IMR-90 (cell line): ENCODE data around the gene ARHGAP23. TPM values are rescaled to one million over a fixed set of nuclear protein-coding genes. Genes with fewer than 3 reads are reported as not detected.

Experiments used
- ATAC-seq: fragments of 200-7000 bp; cut with Tn5 transposase; 2 replicates; pipeline ENCODE4 v1.9.1; 2020; ENCODE audit warnings: low read depth, mild to moderate bottlenecking, moderate library complexity
- BruUV-seq: library from RNA; stranded (reverse); fragments of 400-500 nt; replicated peaks from 2 replicates; lab custom pipeline; 2021; lab: Mats Ljungman, UMichigan
- CTCF ChIA-PET: fragments of 300-600 bp; formaldehyde crosslinking; extraction: SDS; loops from one replicate; lab custom pipeline; 2021; ENCODE audit warnings: antibody characterized with exemption; lab: Yijun Ruan, JAX
- POLR2A ChIA-PET: fragments of 300-600 bp; sonication (Branson Sonifier 250); formaldehyde crosslinking; loops from one replicate; lab custom pipeline; 2022; ENCODE audit warnings: antibody characterized with exemption; ENCODE audit not compliant: unreplicated experiment; lab: Charles Lee
- DNase-seq: peaks from one replicate; pipeline ENCODE4 v3.0.0; 2013
- H2AFZ ChIP-seq: replicated peaks from 2 replicates; pipeline ENCODE3; 2013; ENCODE audit warnings: low read length, mild to moderate bottlenecking; ENCODE audit not compliant: poor library complexity
- H2AK5ac ChIP-seq: 2 replicates; pipeline ENCODE4 v1.6.1; 2013; ENCODE audit warnings: low read depth, low read length, inconsistent platforms
- H2AK9ac ChIP-seq: replicated peaks from 2 replicates; pipeline ENCODE3; 2013; ENCODE audit warnings: mild to moderate bottlenecking, low read depth, low read length, moderate library complexity; ENCODE audit not compliant: poor library complexity
- H2BK120ac ChIP-seq: 2 replicates; pipeline ENCODE4 v1.6.1; 2013; ENCODE audit warnings: low read depth, low read length, inconsistent platforms
- H2BK15ac ChIP-seq: 3 replicates; pipeline ENCODE4 v1.6.1; 2013; ENCODE audit warnings: low read depth, low read length, inconsistent platforms
- H2BK20ac ChIP-seq: 2 replicates; pipeline ENCODE4 v1.6.1; 2013; ENCODE audit warnings: low read depth, mild to moderate bottlenecking, inconsistent platforms, low read length, moderate library complexity
- H2BK5ac ChIP-seq: 2 replicates; pipeline ENCODE4 v1.6.1; 2013; ENCODE audit warnings: mild to moderate bottlenecking, low read depth, low read length, inconsistent platforms; ENCODE audit not compliant: poor library complexity, severe bottlenecking
- H3K14ac ChIP-seq: replicated peaks from 2 replicates; pipeline ENCODE4 v1.6.1; 2013; ENCODE audit warnings: low read depth, low read length, inconsistent platforms
- H3K18ac ChIP-seq: 2 replicates; pipeline ENCODE4 v1.6.1; 2013; ENCODE audit warnings: low read depth, low read length, control low read depth
- H3K23ac ChIP-seq: 2 replicates; pipeline ENCODE4 v1.6.1; 2013; ENCODE audit warnings: low read depth, low read length, inconsistent platforms
- H3K27ac ChIP-seq: 2 replicates; pipeline ENCODE4 v1.5.1; 2013; ENCODE audit warnings: mild to moderate bottlenecking, control low read depth, low read length; ENCODE audit not compliant: insufficient read depth
- H3K27me3 ChIP-seq: 2 replicates; pipeline ENCODE4 v1.6.1; 2013; ENCODE audit warnings: low read length; ENCODE audit not compliant: control insufficient read depth, insufficient read depth
- H3K36me3 ChIP-seq: 2 replicates; pipeline ENCODE4 v1.6.1; 2013; ENCODE audit warnings: low read length, mixed read lengths; ENCODE audit not compliant: control insufficient read depth, insufficient read depth
- H3K4ac ChIP-seq: 2 replicates; pipeline ENCODE4 v1.6.1; 2013; ENCODE audit warnings: low read depth, low read length, inconsistent platforms
- H3K4me1 ChIP-seq: 2 replicates; pipeline ENCODE4 v1.6.1; 2013; ENCODE audit warnings: low read length, mixed read lengths; ENCODE audit not compliant: control insufficient read depth, insufficient read depth
- H3K4me2 ChIP-seq: 2 replicates; pipeline ENCODE4 v1.6.1; 2013; ENCODE audit warnings: low read depth, mild to moderate bottlenecking, control low read depth, low read length, moderate library complexity
- H3K4me3 ChIP-seq: 2 replicates; pipeline ENCODE4 v1.5.1; 2013; ENCODE audit warnings: low read depth, mild to moderate bottlenecking, control low read depth, low read length, moderate library complexity; ENCODE audit not compliant: insufficient read depth
- H3K56ac ChIP-seq: 2 replicates; pipeline ENCODE4 v1.6.1; 2013; ENCODE audit warnings: low read length, inconsistent platforms; ENCODE audit not compliant: insufficient read depth; ENCODE audit errors: extremely low read depth
- H3K79me1 ChIP-seq, 2 experiments: 2 replicates each; pipeline ENCODE4 v1.6.1; 2013; ENCODE audit warnings: low read length in 2 of 2, inconsistent platforms in 1 of 2, low read depth in 1 of 2
- H3K9ac ChIP-seq: 2 replicates; pipeline ENCODE4 v1.6.1; 2013; ENCODE audit warnings: low read depth, low read length, control low read depth
- H3K9me1 ChIP-seq: 2 replicates; pipeline ENCODE4 v1.6.1; 2013; ENCODE audit warnings: low read length, inconsistent platforms; ENCODE audit not compliant: insufficient read depth
- H3K9me3 ChIP-seq: 2 replicates; pipeline ENCODE4 v1.6.1; 2013; ENCODE audit warnings: low read length; ENCODE audit not compliant: control insufficient read depth, insufficient read depth
- H4K20me1 ChIP-seq: 2 replicates; pipeline ENCODE4 v1.6.1; 2013; ENCODE audit warnings: low read length, inconsistent platforms; ENCODE audit not compliant: insufficient read depth
- H4K5ac ChIP-seq: 2 replicates; pipeline ENCODE4 v1.6.1; 2013; ENCODE audit warnings: mild to moderate bottlenecking, low read depth, low read length, control low read depth
- H4K8ac ChIP-seq, 2 experiments: 2 replicates each; pipeline ENCODE4 v1.6.1; 2013; ENCODE audit warnings: low read depth in 2 of 2, low read length in 2 of 2, control low read depth in 1 of 2, inconsistent platforms in 1 of 2
- H4K91ac ChIP-seq: 2 replicates; pipeline ENCODE4 v1.6.1; 2013; ENCODE audit warnings: low read depth, low read length, inconsistent platforms; ENCODE audit not compliant: insufficient read depth
- BHLHE40 ChIP-seq: fragments of 150-350 bp; IDR thresholded peaks from 2 replicates; pipeline ENCODE4 v1.6.1; 2016; ENCODE audit warnings: mild to moderate bottlenecking, low read depth, low read length
- CEBPB ChIP-seq: IDR thresholded peaks from 2 replicates; pipeline ENCODE4 v1.6.1; 2012; ENCODE audit warnings: low read depth, low read length, improper control_type of control experiment
- CHD1 ChIP-seq: IDR thresholded peaks from 2 replicates; pipeline ENCODE4 v1.6.1; 2012; ENCODE audit warnings: low read depth, low read length, improper control_type of control experiment
- FOS ChIP-seq: fragments of 150-350 bp; IDR thresholded peaks from 2 replicates; pipeline ENCODE4 v1.6.1; 2016; ENCODE audit warnings: low read depth, low read length
- MAFK ChIP-seq: IDR thresholded peaks from 2 replicates; pipeline ENCODE4 v1.6.1; 2012; ENCODE audit warnings: low read depth, low read length, improper control_type of control experiment
- MAZ ChIP-seq: IDR thresholded peaks from 2 replicates; pipeline ENCODE4 v1.6.1; 2012; ENCODE audit warnings: low read depth, mild to moderate bottlenecking, low read length, improper control_type of control experiment, moderate library complexity, borderline replicate concordance
- MXI1 ChIP-seq: IDR thresholded peaks from 2 replicates; pipeline ENCODE4 v1.6.1; 2012; ENCODE audit warnings: low read depth, mild to moderate bottlenecking, low read length, moderate library complexity, borderline replicate concordance
- NFE2L2 ChIP-seq: fragments of 150-350 bp; IDR thresholded peaks from 2 replicates; pipeline ENCODE4 v1.6.1; 2016; ENCODE audit warnings: low read depth, mild to moderate bottlenecking, low read length
- POLR2A ChIP-seq: IDR thresholded peaks from 2 replicates; pipeline ENCODE4 v1.6.1; 2012; ENCODE audit warnings: mild to moderate bottlenecking, low read depth, low read length
- RAD21 ChIP-seq: IDR thresholded peaks from 2 replicates; pipeline ENCODE4 v1.6.1; 2012; ENCODE audit warnings: low read length, improper control_type of control experiment
- RCOR1 ChIP-seq: IDR thresholded peaks from 2 replicates; pipeline ENCODE4 v1.6.1; 2012; ENCODE audit warnings: mild to moderate bottlenecking, low read length, improper control_type of control experiment; ENCODE audit not compliant: insufficient replicate concordance
- RFX5 ChIP-seq: IDR thresholded peaks from 2 replicates; pipeline ENCODE4 v1.8.0; 2012; ENCODE audit warnings: low read depth, mild to moderate bottlenecking, low read length, moderate library complexity
- SMC3 ChIP-seq: fragments of 150-350 bp; IDR thresholded peaks from 2 replicates; pipeline ENCODE4 v1.6.1; 2016; ENCODE audit warnings: low read depth, mild to moderate bottlenecking, antibody characterized with exemption, low read length, moderate library complexity
- WGBS, 2 experiments: methylation state at CpG; one replicate each; pipeline versions ENCODE4 v1.1.5 to v1.1.7; 2013; ENCODE audit warnings: missing lambda C conversion rate in 2 of 2; ENCODE audit not compliant: insufficient read length in 1 of 2; ENCODE audit errors: extremely low coverage in 2 of 2; 5-methylcytosine and 5-hydroxymethylcytosine counted together
- dilution Hi-C: fragments of 300-500 bp; cut with HindIII; formaldehyde crosslinking; loops from one replicate; pipeline ENCODE4 v1.14.3; 2018; ENCODE audit warnings: low sequenced_read_pairs; ENCODE audit not compliant: unreplicated experiment
- in situ Hi-C: fragments of 300-500 bp; cut with MboI; formaldehyde crosslinking; loops from 3 replicates; pipeline ENCODE4 v1.14.3; 2019; ENCODE audit warnings: low sequenced_read_pairs, inconsistent platforms, mixed read lengths
- intact Hi-C: fragments of 100-400 bp; cut with micrococcal nuclease; formaldehyde crosslinking; loops from 2 replicates; pipeline ENCODE4 v1.10.0; 2022
- polyA plus RNA-seq, 3 experiments: library from polyadenylated mRNA; depleted of rRNA; stranded (reverse); fragments of >200 nt; gene quantifications; 2 replicates each; pipeline ENCODE4 v1.2.3, GENCODE V29; 2012; ENCODE audit warnings: low replicate concordance in 1 of 3
- total RNA-seq: library from RNA; depleted of rRNA; stranded (reverse); fragments of >200 nt; gene quantifications from 2 replicates; pipeline ENCODE4 v1.2.3, GENCODE V29; 2012
- TF ChIP-seq, protein P1 (sequence below): conservative IDR thresholded peaks from 2 replicates; pipeline ENCODE4 v1.5.1; 2012; ENCODE audit warnings: mild to moderate bottlenecking, low read depth, low read length, improper control_type of control experiment
- TF ChIP-seq, protein P2 (sequence below): fragments of 150-350 bp; IDR thresholded peaks from 2 replicates; pipeline ENCODE4 v1.6.1; 2016; ENCODE audit warnings: low read depth, mild to moderate bottlenecking, low read length, moderate library complexity, borderline replicate concordance

Gene ARHGAP23
- total and polyA plus RNA-seq, 2 of the 4 experiments (the other 2 are of a cell fraction): 9.3 to 43.3 TPM

DNA sequence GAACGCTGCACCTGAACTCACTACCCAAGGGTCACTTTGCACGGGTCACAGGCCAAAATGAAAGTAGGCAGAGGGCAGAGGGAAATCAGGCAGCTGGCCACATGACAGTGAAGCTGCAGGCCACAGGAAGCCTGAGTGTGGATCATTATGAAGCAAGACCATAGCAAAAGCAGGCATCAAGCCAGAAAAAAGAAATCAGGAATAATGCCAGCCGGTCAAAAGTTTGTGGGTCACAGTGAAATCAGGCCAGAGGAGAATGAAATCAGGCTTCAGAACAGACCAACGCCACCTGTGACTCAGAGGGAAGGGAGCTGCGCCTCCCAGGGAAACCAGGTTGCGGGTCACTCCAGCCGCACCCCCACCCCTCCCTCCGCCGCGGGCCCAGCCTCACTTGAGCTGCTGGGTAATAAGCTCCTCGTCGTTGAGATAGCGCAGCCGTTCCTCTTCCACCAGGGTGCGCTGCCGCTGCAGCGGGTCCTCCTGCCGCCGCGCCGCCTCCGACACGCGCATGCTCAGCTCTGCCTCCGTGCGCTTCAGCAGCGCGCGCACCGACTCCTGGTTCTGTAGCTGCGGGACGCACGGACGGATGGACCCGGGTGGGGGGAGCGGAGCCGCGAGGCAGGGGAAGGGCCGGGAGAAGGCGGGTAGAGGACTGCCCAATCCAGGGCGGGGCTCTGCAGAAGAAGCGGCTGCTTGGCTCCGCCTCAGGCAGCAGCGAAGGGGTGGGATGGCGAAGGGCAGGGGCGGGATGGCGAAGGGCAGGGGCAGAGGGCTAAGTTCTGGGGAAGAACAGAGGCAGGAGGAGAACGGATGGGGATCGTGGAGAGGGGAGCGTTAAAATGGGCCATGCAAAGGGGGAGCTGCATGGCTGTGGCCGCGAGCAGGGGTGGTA, 129.8 kb downstream of the ARHGAP23 start:
- POLR2A ChIA-PET: no interaction called here
- in situ Hi-C loops: no loop called here
- no TSS peak for BruUV-seq
- intact Hi-C loops: loop anchor here (1.0 kb wide), 1 partner anchor 109 kb away; no protein-coding TSS in a partner anchor
- peaks cover 70% of the 10 kb centered on the region for H3K27me3 ChIP-seq
- no peaks in the 10 kb centered on the region for H3K36me3 ChIP-seq
- H3K4me1 ChIP-seq: peaks cover 2% of the 10 kb centered on the region; the same call in 1 of the 2 replicates
- H4K8ac ChIP-seq: no peak overlapping the region; a peak in 1 of 4 replicates
- peaks cover 8% of the 10 kb centered on the region; the same call in 1 of the 2 replicates for H4K20me1 ChIP-seq
- DNase-seq (peak; percentile 86), ATAC-seq (peak; percentile 97)
- peak overlapping the region; percentile 84 for H3K4me2 ChIP-seq
- H3K4ac ChIP-seq: no peak overlapping the region
- no peak overlapping the region for H2BK20ac ChIP-seq
- dilution Hi-C loops: no loop called here
- WGBS, 2 experiments: 7% methylated on average over 22 of the region's 52 CpGs; no CpG with 5 or more reads in 1 of the 2 experiments
- no peak overlapping the region; the same call in 1 of the 2 replicates for H3K23ac ChIP-seq
- H3K14ac ChIP-seq: no peak overlapping the region
- H3K18ac ChIP-seq: no peak overlapping the region
- no peak overlapping the region for H2BK15ac ChIP-seq
- peak overlapping the region; percentile 89 for H2AFZ ChIP-seq
- H3K56ac ChIP-seq: no peak overlapping the region
- H3K27ac ChIP-seq: no peak overlapping the region
- H2AK5ac ChIP-seq: no peak overlapping the region
- peak overlapping the region; percentile 11 for H2AK9ac ChIP-seq
- no peak overlapping the region for H2BK5ac ChIP-seq
- H3K9me1 ChIP-seq: 0 out of 2 replicates have a peak, but pooled peaks cover 2% of the 10 kb centered on the region
- no peak overlapping the region for H2BK120ac ChIP-seq
- peak overlapping the region; percentile 24 for H3K4me3 ChIP-seq
- CTCF ChIA-PET: interaction anchor here (0.5 to 1.8 kb wide), 16 partner anchors 9 to 240 kb away, joined by 3 to 17 read pairs (median 4); no protein-coding TSS in a partner anchor
- no peaks in the 10 kb centered on the region for H3K79me1 ChIP-seq
- H4K91ac ChIP-seq: no peak overlapping the region
- no peak overlapping the region for H3K9ac ChIP-seq
- peaks cover 5% of the 10 kb centered on the region; the same call in 1 of the 2 replicates for H3K9me3 ChIP-seq
- no peak overlapping the region for H4K5ac ChIP-seq
- no peak for TF ChIP-seq CHD1
- peak; percentile 82 for TF ChIP-seq CEBPB
- TF ChIP-seq, protein P1, sequence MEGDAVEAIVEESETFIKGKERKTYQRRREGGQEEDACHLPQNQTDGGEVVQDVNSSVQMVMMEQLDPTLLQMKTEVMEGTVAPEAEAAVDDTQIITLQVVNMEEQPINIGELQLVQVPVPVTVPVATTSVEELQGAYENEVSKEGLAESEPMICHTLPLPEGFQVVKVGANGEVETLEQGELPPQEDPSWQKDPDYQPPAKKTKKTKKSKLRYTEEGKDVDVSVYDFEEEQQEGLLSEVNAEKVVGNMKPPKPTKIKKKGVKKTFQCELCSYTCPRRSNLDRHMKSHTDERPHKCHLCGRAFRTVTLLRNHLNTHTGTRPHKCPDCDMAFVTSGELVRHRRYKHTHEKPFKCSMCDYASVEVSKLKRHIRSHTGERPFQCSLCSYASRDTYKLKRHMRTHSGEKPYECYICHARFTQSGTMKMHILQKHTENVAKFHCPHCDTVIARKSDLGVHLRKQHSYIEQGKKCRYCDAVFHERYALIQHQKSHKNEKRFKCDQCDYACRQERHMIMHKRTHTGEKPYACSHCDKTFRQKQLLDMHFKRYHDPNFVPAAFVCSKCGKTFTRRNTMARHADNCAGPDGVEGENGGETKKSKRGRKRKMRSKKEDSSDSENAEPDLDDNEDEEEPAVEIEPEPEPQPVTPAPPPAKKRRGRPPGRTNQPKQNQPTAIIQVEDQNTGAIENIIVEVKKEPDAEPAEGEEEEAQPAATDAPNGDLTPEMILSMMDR: peak; percentile 93
- no peak for TF ChIP-seq MXI1
- TF ChIP-seq SMC3: peak; percentile 72
- TF ChIP-seq MAZ: peak; percentile 81; the same call in 1 of the 2 replicates
- TF ChIP-seq, protein P2, sequence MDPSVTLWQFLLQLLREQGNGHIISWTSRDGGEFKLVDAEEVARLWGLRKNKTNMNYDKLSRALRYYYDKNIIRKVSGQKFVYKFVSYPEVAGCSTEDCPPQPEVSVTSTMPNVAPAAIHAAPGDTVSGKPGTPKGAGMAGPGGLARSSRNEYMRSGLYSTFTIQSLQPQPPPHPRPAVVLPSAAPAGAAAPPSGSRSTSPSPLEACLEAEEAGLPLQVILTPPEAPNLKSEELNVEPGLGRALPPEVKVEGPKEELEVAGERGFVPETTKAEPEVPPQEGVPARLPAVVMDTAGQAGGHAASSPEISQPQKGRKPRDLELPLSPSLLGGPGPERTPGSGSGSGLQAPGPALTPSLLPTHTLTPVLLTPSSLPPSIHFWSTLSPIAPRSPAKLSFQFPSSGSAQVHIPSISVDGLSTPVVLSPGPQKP: no peak
- no peak for TF ChIP-seq MAFK
- TF ChIP-seq NFE2L2: no peak
- no peak for TF ChIP-seq POLR2A
- peak; percentile 77 for TF ChIP-seq RAD21
- no peak for TF ChIP-seq RFX5
- TF ChIP-seq FOS: no peak
- no peak for TF ChIP-seq BHLHE40
- TF ChIP-seq RCOR1: peak; percentile 57
